Uterus (tissue), 2 donors: ENCODE results near the gene POLD3.

Experiments
- CTCF ChIP-seq, 4 experiments: fragments of 200-600 bp in 2 of 4; fragments of 450-650 bp in 2 of 4; sonication (generic) in 2 of 4; IDR thresholded peaks; one replicate each; pipeline ENCODE4 v1.5.1; 2016 to 2019; ENCODE audit warnings: antibody characterized with exemption in 4 of 4, mild to moderate bottlenecking in 2 of 4, moderate library complexity in 1 of 4
- POLR2A ChIP-seq, 2 donors: fragments of 450-650 bp; IDR thresholded peaks; one replicate each; pipeline ENCODE4 v1.6.1; 2016; ENCODE audit warnings: antibody characterized with exemption in 2 of 2, mild to moderate bottlenecking in 1 of 2, moderate library complexity in 1 of 2

GRCh38 chr11:74574563-74574962, 17.8 kb upstream of the POLD3 start:
- TF ChIP-seq CTCF (IDR thresholded peaks at IDR 0.05) (no peak), POLR2A (IDR thresholded peaks at IDR 0.05) (no peak)
